ENCODE data around the gene THADA.

THADA gene

GRCh38 chr2:43325107-43325811 lies 270.6 kb downstream of the THADA start:
- no peak for DNase-seq (ENCODE audit: low spot score)

GRCh38 chr2:43324259-43325106 lies 271.4 kb downstream of the THADA start:
- DNase-seq (ENCODE audit: low spot score) = no peak

- DNase-seq (ENCODE audit: low spot score) = no peak
These were observed 272.0 kb downstream of the THADA start for GRCh38 chr2:43323857-43324256.

- no peak for DNase-seq (ENCODE audit: low spot score)
These were observed 274.4 kb downstream of the THADA start for GRCh38 chr2:43321446-43321845.

- DNase-seq (ENCODE audit: low spot score) = no peak
These were observed 276.3 kb downstream of the THADA start for GRCh38 chr2:43319541-43319940.

GRCh38 chr2:43318791-43319190 lies 277.0 kb downstream of the THADA start:
- DNase-seq (ENCODE audit: low spot score) = no peak

GRCh38 chr2:43317680-43318079 lies 278.2 kb downstream of the THADA start:
- DNase-seq (ENCODE audit: low spot score) = no peak

GRCh38 chr2:43317194-43317593 lies 278.6 kb downstream of the THADA start:
- no peak for DNase-seq (ENCODE audit: low spot score)

GRCh38 chr2:43315482-43315881 lies 280.4 kb downstream of the THADA start:
- DNase-seq (ENCODE audit: low spot score) = no peak

GRCh38 chr2:43314299-43314927 lies 281.4 kb downstream of the THADA start:
- no peak for DNase-seq (ENCODE audit: low spot score)

- no peak for DNase-seq (ENCODE audit: low spot score)
These were observed 282.2 kb downstream of the THADA start for GRCh38 chr2:43313642-43314017.

- no peak for DNase-seq (ENCODE audit: low spot score)
These were observed 282.8 kb downstream of the THADA start for GRCh38 chr2:43312755-43313641.

- DNase-seq (ENCODE audit: low spot score) = no peak
These were observed 284.6 kb downstream of the THADA start for GRCh38 chr2:43311276-43311675.

GRCh38 chr2:43309935-43310334 lies 285.9 kb downstream of the THADA start:
- no peak for DNase-seq (ENCODE audit: low spot score)

GRCh38 chr2:43307973-43308372 lies 287.9 kb downstream of the THADA start:
- DNase-seq (ENCODE audit: low spot score) = no peak

GRCh38 chr2:43307046-43307445 lies 288.8 kb downstream of the THADA start:
- no peak for DNase-seq (ENCODE audit: low spot score)

GRCh38 chr2:43306197-43306596 lies 289.6 kb downstream of the THADA start:
- no peak for DNase-seq (ENCODE audit: low spot score)

- DNase-seq (ENCODE audit: low spot score) = peak; percentile 69
These were observed 290.3 kb downstream of the THADA start for GRCh38 chr2:43305517-43305916.

- DNase-seq (ENCODE audit: low spot score) = no peak
These were observed 290.8 kb downstream of the THADA start for GRCh38 chr2:43305012-43305411.

GRCh38 chr2:43303889-43304288 lies 291.9 kb downstream of the THADA start:
- no peak for DNase-seq (ENCODE audit: low spot score)

GRCh38 chr2:43302961-43303494 lies 292.8 kb downstream of the THADA start:
- no peak for DNase-seq (ENCODE audit: low spot score)
